Measurements from ENCODE around the gene MED8. TPM values are rescaled to one million over a fixed set of nuclear protein-coding genes. Genes with fewer than 3 reads are reported as not detected.

MED8 gene
- total and polyA plus RNA-seq, 9 of the 15 experiments (the other 6 are each of a cell fraction or from before 2014, with no cell fraction given), result 23.0 to 120 (median 56.4) TPM

- TF ChIP-seq ZBTB49 (CRISPR knock-in tag; IDR thresholded peaks at IDR 0.05; ENCODE audit: borderline replicate concordance), result no peak
- no peak for TF ChIP-seq HDAC8 (tag; IDR thresholded peaks at IDR 0.05)
- no peak for TF ChIP-seq FOXJ3 (CRISPR knock-in tag; IDR thresholded peaks at IDR 0.05)
- peak; percentile 71; the same call in 1 of the 2 replicates for TF ChIP-seq ZBTB43 (CRISPR knock-in tag; IDR thresholded peaks at IDR 0.05)
- no peak for TF ChIP-seq RCOR1 (IDR thresholded peaks at IDR 0.05; ENCODE audit: borderline replicate concordance in 1 of 2, low read depth in 2 of 2, low read length in 2 of 2)
- TF ChIP-seq THAP7 (CRISPR knock-in tag; IDR thresholded peaks at IDR 0.05), result no peak
- TF ChIP-seq TSHZ1 (CRISPR knock-in tag; IDR thresholded peaks at IDR 0.05), result no peak
- TF ChIP-seq NCOA6 (IDR thresholded peaks at IDR 0.05), result no peak
- no peak for TF ChIP-seq SNRNP70 (optimal IDR thresholded peaks at IDR 0.05; ENCODE audit: low read depth, low read length)
- no peak for TF ChIP-seq ZNF124 (CRISPR knock-in tag; IDR thresholded peaks at IDR 0.05)
- no peak for TF ChIP-seq NCOA1 (IDR thresholded peaks at IDR 0.05; ENCODE audit: low read depth)
- no peak for TF ChIP-seq CREB1 (IDR thresholded peaks at IDR 0.05)
- peak; percentile 68 for TF ChIP-seq CREB1 (CRISPR knock-in tag; IDR thresholded peaks at IDR 0.05)
- no peak for TF ChIP-seq ZBTB8A (IDR thresholded peaks at IDR 0.05; ENCODE audit: partially characterized antibody)
- TF ChIP-seq SRSF3 (IDR thresholded peaks at IDR 0.05; ENCODE audit: insufficient read depth, low read length), result no peak
- TF ChIP-seq NR2C1 (IDR thresholded peaks at IDR 0.05), result no peak
- no peak for TF ChIP-seq NR2C1 (tag; IDR thresholded peaks at IDR 0.05)
- no peak for TF ChIP-seq ARID3B (CRISPR knock-in tag; IDR thresholded peaks at IDR 0.05; ENCODE audit: borderline replicate concordance)
Measured at GRCh38 chr1:43358746-43359693, 30.6 kb downstream of the MED8 start, which contains the start of gene CDC20 (continued).
